ENCODE measurements around the gene EFCAB12. TPM values are rescaled to one million over a fixed set of nuclear protein-coding genes. Genes with fewer than 3 reads are reported as not detected.

EFCAB12 gene
- not detected for total RNA-seq

- intact Hi-C loops (cut with DNase I; ENCODE audit: low total_unique reads) (loop anchor here (1.0 to 2.0 kb wide), 2 partner anchors 11 to 30 kb away; partner anchors contain the start of gene MBD4), in situ Hi-C loops (cut with MboI; ENCODE audit: low sequenced_read_pairs in 4 of 4) (no loop called here)
- Histone ChIP-seq H3K27me3 (no peaks in the 10 kb centered on the region), H3K4me1 (peaks cover 7 to 11% of the 10 kb centered on the region in 2 donors), H3K9me3 (no peaks in the 10 kb centered on the region), H3K27ac (peak within 1 kb of the TSS; percentile 56 to 73 (median 73)), H3K4me3 (peak within 1 kb of the TSS; percentile 44 to 76 (median 66)), H3K36me3 (peaks cover 0 to 32% of the 10 kb centered on the region in 2 donors)
- ATAC-seq (peak; percentile 96), DNase-seq (peak; percentile 88 to 90)
- TF ChIP-seq CTCF (IDR thresholded peaks at IDR 0.05 in 4 of 5, conservative IDR thresholded peaks at IDR 0.05 in 1 of 5): no peak
- TF ChIP-seq POLR2A (IDR thresholded peaks at IDR 0.05): no peak
These were observed at the start of gene EFCAB12 for GRCh38 chr3:129428376-129429079. TSS of gene EFCAB12 (minus strand) at chr3:129428636. CDS start at chr3:129428488, 148 bp downstream.

- no peak overlapping the region for H3K4me3 ChIP-seq
These were observed 48.1 kb upstream of the EFCAB12 start for GRCh38 chr3:129476586-129476985.

GRCh38 chr3:129475863-129476262, 47.4 kb upstream of the EFCAB12 start:
- TF ChIP-seq POLR2A (IDR thresholded peaks at IDR 0.05) (no peak), CTCF (IDR thresholded peaks at IDR 0.05 in 4 of 5, conservative IDR thresholded peaks at IDR 0.05 in 1 of 5) (no peak)
- in situ Hi-C loops (cut with MboI; ENCODE audit: low sequenced_read_pairs in 4 of 4): loop anchor here in 3 of 4 donors (25.0 kb wide), 2 partner anchors 361 to 461 kb away; no protein-coding TSS in a partner anchor
- Histone ChIP-seq H3K4me1 (no peaks in the 10 kb centered on the region), H3K36me3 (peaks cover 0 to 23% of the 10 kb centered on the region in 2 donors), H3K4me3 (no peak overlapping the region), H3K9me3 (no peaks in the 10 kb centered on the region), H3K27me3 (no peaks in the 10 kb centered on the region), H3K27ac (no peak overlapping the region)
- intact Hi-C loops (cut with DNase I; ENCODE audit: low total_unique reads): no loop called here
- no peak for DNase-seq
- no peak for ATAC-seq

More at GRCh38 chr3:129476586-129476985, 48.1 kb upstream of the EFCAB12 start:
- H3K4me1 ChIP-seq: peaks cover 0 to under 1% of the 10 kb centered on the region in 2 donors
- TF ChIP-seq POLR2A (IDR thresholded peaks at IDR 0.05): no peak
- no peak for TF ChIP-seq CTCF (IDR thresholded peaks at IDR 0.05 in 4 of 5, conservative IDR thresholded peaks at IDR 0.05 in 1 of 5)
- no peaks in the 10 kb centered on the region for H3K27me3 ChIP-seq
- H3K9me3 ChIP-seq: no peaks in the 10 kb centered on the region
- no peak for DNase-seq
- intact Hi-C loops (cut with DNase I; ENCODE audit: low total_unique reads): no loop called here
- no peak overlapping the region for H3K27ac ChIP-seq
- peaks cover 0 to 23% of the 10 kb centered on the region in 2 donors for H3K36me3 ChIP-seq
- ATAC-seq: no peak
- in situ Hi-C loops (cut with MboI; ENCODE audit: low sequenced_read_pairs in 4 of 4): loop anchor here in 3 of 4 donors (25.0 kb wide), 2 partner anchors 361 to 461 kb away; no protein-coding TSS in a partner anchor

- ATAC-seq: no peak
- H3K4me3 ChIP-seq: no peak overlapping the region
- TF ChIP-seq POLR2A (IDR thresholded peaks at IDR 0.05) (no peak), CTCF (IDR thresholded peaks at IDR 0.05 in 4 of 5, conservative IDR thresholded peaks at IDR 0.05 in 1 of 5) (no peak)
- peaks cover 0 to 22% of the 10 kb centered on the region in 2 donors for H3K36me3 ChIP-seq
- in situ Hi-C loops (cut with MboI; ENCODE audit: low sequenced_read_pairs in 4 of 4) (loop anchor here in 3 of 4 donors (25.0 kb wide), 2 partner anchors 362 to 462 kb away; no protein-coding TSS in a partner anchor), intact Hi-C loops (cut with DNase I; ENCODE audit: low total_unique reads) (no loop called here)
- H3K27me3 ChIP-seq: no peaks in the 10 kb centered on the region
- no peaks in the 10 kb centered on the region for H3K4me1 ChIP-seq
- no peaks in the 10 kb centered on the region for H3K9me3 ChIP-seq
- no peak overlapping the region for H3K27ac ChIP-seq
- DNase-seq: no peak
These were observed 46.8 kb upstream of the EFCAB12 start for GRCh38 chr3:129474984-129475804.

Data from gastrocnemius medialis (tissue), 4 donors.